K562 (cell line): ENCODE measurements around the gene WDR46. TPM values are rescaled to one million over a fixed set of nuclear protein-coding genes. Genes with fewer than 3 reads are reported as not detected.
A peak's percentile ranks its signal among the peaks of the same experiment; 100 is the strongest.

Experiments
- ATAC-seq: fragments of 200-7000 bp; cut with Tn5 transposase; 3 replicates; pipeline ENCODE4 v1.9.1; 2020; ENCODE audit warnings: moderate library complexity
- BruUV-seq: library from RNA; stranded (reverse); fragments of 400-500 nt; replicated peaks from 2 replicates; lab custom pipeline; 2021; lab: Mats Ljungman, UMichigan
- CTCF ChIA-PET: fragments of 300-600 bp; formaldehyde crosslinking; extraction: SDS; loops from one replicate; lab custom pipeline; 2021; ENCODE audit warnings: low intra/inter-chr PET ratio; lab: Yijun Ruan, JAX
- POLR2A ChIA-PET: fragments of 300-600, 350-650 bp; sonication (Branson Sonifier 250); formaldehyde crosslinking; extraction: SDS; loops from one replicate; lab custom pipeline; 2021; ENCODE audit warnings: antibody characterized with exemption, inconsistent platforms; lab: Yijun Ruan, JAX
- DNase-seq, 4 experiments: peaks; one replicate each; pipeline versions ENCODE4 v3.0.0 to v3.0.0-alpha.2; 2011 to 2018; ENCODE audit warnings: low spot score in 3 of 4, mixed read lengths in 3 of 4; ENCODE audit errors: extremely low read depth in 1 of 4
- FAIRE-seq: peaks from 2 replicates; lab custom pipeline; 2011; peaks lifted over from hg19 to GRCh38; lab: Jason Lieb, UNC
- H2AFZ ChIP-seq: 2 replicates; pipeline ENCODE4 v1.6.0; 2011; ENCODE audit warnings: low read depth, low read length, control low read depth, inconsistent platforms
- H3K27ac ChIP-seq: fragments of 200-600 bp; 3 replicates; pipeline ENCODE4 v1.8.0; 2011; ENCODE audit warnings: low read depth, mild to moderate bottlenecking, control low read depth, inconsistent platforms, low read length, moderate library complexity, mixed read lengths; ENCODE audit errors: extremely low read depth
- H3K27me3 ChIP-seq, 2 experiments: fragments of 300-600 bp in 1 of 2; 2 replicates in 1 of 2; 3 replicates in 1 of 2; pipeline versions ENCODE4 v1.6.0 to v1.8.0; 2011; ENCODE audit warnings: inconsistent platforms in 2 of 2, low read length in 2 of 2, mild to moderate bottlenecking in 1 of 2, mixed read lengths in 1 of 2, moderate library complexity in 1 of 2; ENCODE audit not compliant: control insufficient read depth in 2 of 2, insufficient read depth in 2 of 2
- H3K36me3 ChIP-seq: fragments of 300-600 bp; 3 replicates; pipeline ENCODE4 v1.8.0; 2011; ENCODE audit warnings: mild to moderate bottlenecking, low read length, inconsistent platforms; ENCODE audit not compliant: control insufficient read depth, insufficient read depth
- H3K4me1 ChIP-seq, 2 experiments: fragments of 200-600 bp in 1 of 2; replicated peaks in 1 of 2; 2 replicates in 1 of 2; 3 replicates in 1 of 2; pipeline versions ENCODE4 v1.5.1 to v1.8.0; 2011; ENCODE audit warnings: inconsistent platforms in 2 of 2, low read length in 2 of 2, mild to moderate bottlenecking in 1 of 2, mixed read lengths in 1 of 2, moderate library complexity in 1 of 2; ENCODE audit not compliant: control insufficient read depth in 2 of 2, insufficient read depth in 2 of 2
- H3K4me2 ChIP-seq: 2 replicates; pipeline ENCODE4 v1.6.1; 2011; ENCODE audit warnings: low read length, control low read depth, inconsistent platforms, mixed read lengths; ENCODE audit not compliant: insufficient read depth
- H3K4me3 ChIP-seq: fragments of 200-600 bp; sonication (generic), shearing (Covaris generic); 2 replicates; pipeline ENCODE4 v1.5.1; 2016; ENCODE audit warnings: control low read depth, inconsistent platforms
- H3K79me2 ChIP-seq: fragments of 200-600 bp; 3 replicates; pipeline ENCODE4 v1.8.0; 2011; ENCODE audit warnings: low read length, inconsistent platforms; ENCODE audit not compliant: control insufficient read depth, insufficient read depth
- H3K9ac ChIP-seq, 2 experiments: 2 replicates each; pipeline versions ENCODE4 v1.6.0 to v1.6.1; 2011; ENCODE audit warnings: low read depth in 2 of 2, low read length in 2 of 2, control low read depth in 1 of 2, inconsistent platforms in 1 of 2, mild to moderate bottlenecking in 1 of 2, mixed read lengths in 1 of 2; ENCODE audit not compliant: insufficient read depth in 1 of 2
- H3K9me1 ChIP-seq: one replicate; pipeline ENCODE4 v1.6.0; 2011; ENCODE audit warnings: inconsistent platforms, mild to moderate bottlenecking, low read length, moderate library complexity; ENCODE audit not compliant: control insufficient read depth, insufficient read depth
- H3K9me3 ChIP-seq: replicated peaks from 2 replicates; pipeline ENCODE4 v1.5.1; 2011; ENCODE audit warnings: low read depth, low read length, inconsistent platforms; ENCODE audit not compliant: control insufficient read depth, insufficient read depth
- H4K20me1 ChIP-seq: replicated peaks from 2 replicates; pipeline ENCODE4 v1.6.1; 2011; ENCODE audit warnings: low read length, inconsistent platforms, mixed read lengths; ENCODE audit not compliant: control insufficient read depth, insufficient read depth
- BRD9 ChIP-seq: fragments of 450-650 bp; IDR thresholded peaks from 2 replicates; pipeline ENCODE4 v1.6.1; 2018; ENCODE audit warnings: low read depth; ENCODE audit not compliant: partially characterized antibody
- GABPA ChIP-seq: fragments of 200-800 bp; sonication (Bioruptor generic); conservative IDR thresholded peaks from 2 replicates; pipeline ENCODE4 v1.6.1; 2016; ENCODE audit warnings: low read depth, missing genetic modification characterization, missing compliant biosample characterization
- HDAC1 ChIP-seq, 2 experiments: fragments of 450-650 bp; IDR thresholded peaks; 2 replicates each; pipeline ENCODE4 v1.6.1; 2016 to 2017; ENCODE audit warnings: inconsistent platforms in 1 of 2, mild to moderate bottlenecking in 1 of 2, moderate library complexity in 1 of 2
- LARP7 ChIP-seq: fragments of 450-650 bp; IDR thresholded peaks from 2 replicates; pipeline ENCODE4 v1.6.1; 2016
- NBN ChIP-seq: fragments of 450-650 bp; IDR thresholded peaks from 2 replicates; pipeline ENCODE4 v1.6.1; 2016; ENCODE audit warnings: low read depth, mild to moderate bottlenecking
- PATZ1 ChIP-seq: fragments of 250-450 bp; sonication (Bioruptor Pico); IDR thresholded peaks from 2 replicates; pipeline ENCODE4 v1.5.0; 2020; ENCODE audit warnings: mild to moderate bottlenecking, borderline replicate concordance
- SAP30 ChIP-seq: fragments of 200-600 bp; sonication (generic); IDR thresholded peaks from 2 replicates; pipeline ENCODE4 v1.6.1; 2012; ENCODE audit warnings: borderline replicate concordance, low read depth, mild to moderate bottlenecking, moderate library complexity, low read length, control low read depth, inconsistent platforms; ENCODE audit not compliant: insufficient read depth, poor library complexity, severe bottlenecking
- ZNF511 ChIP-seq: sonication (generic); formaldehyde crosslinking; IDR thresholded peaks from 2 replicates; pipeline ENCODE4 v1.8.0; 2022; ENCODE audit warnings: mild to moderate bottlenecking, missing genetic modification reagents
- WGBS: fragments of 100-300 bp; shearing (Covaris generic); methylation state at CpG from one replicate; pipeline ENCODE4 v1.1.6; 2016; ENCODE audit warnings: low coverage, mixed read lengths; ENCODE audit not compliant: insufficient coverage; ENCODE audit errors: missing lambda C conversion rate; 5-methylcytosine and 5-hydroxymethylcytosine counted together
- in situ Hi-C: fragments of 300-500 bp; cut with MboI; formaldehyde crosslinking; loops from 4 replicates; pipeline ENCODE4 v1.15.0; 2018; ENCODE audit warnings: inconsistent platforms, mixed read lengths
- intact Hi-C: fragments of 100-400 bp; cut with micrococcal nuclease; formaldehyde crosslinking; loops from 2 replicates; pipeline ENCODE4 v1.14.2; 2022
- polyA plus RNA-seq, 8 experiments: library from polyadenylated mRNA; depleted of rRNA in 4 of 8; stranded (reverse) in 5 of 8; unstranded in 3 of 8; fragments of >200 nt; fragmentation: Nextera tagmentation in 2 of 8; fragmentation: Illumina TruSeq in 1 of 8; extraction: Ambion mirVana in 2 of 8; extraction: Trizol in 1 of 8; gene quantifications; 2 replicates each; pipeline versions ENCODE4 v1.2.1 to v1.2.3, GENCODE V29; 2011 to 2014; ENCODE audit warnings: inconsistent platforms in 1 of 8, missing spikeins in 1 of 8
- total RNA-seq, 7 experiments: library from RNA; depleted of rRNA in 6 of 7; stranded (reverse); fragments of >200 nt in 6 of 7; fragmentation: Illumina TruSeq in 2 of 7; extraction: Trizol in 2 of 7; gene quantifications; 2 replicates each; pipeline versions ENCODE4 v1.2.1 to v1.2.3, GENCODE V29; 2011 to 2021; ENCODE audit warnings: low replicate concordance in 1 of 7
- TF ChIP-seq, protein P1 (sequence below), 2 experiments: fragments of 450-650 bp in 1 of 2; IDR thresholded peaks; 2 replicates each; pipeline ENCODE4 v1.6.1; 2011 to 2017; ENCODE audit warnings: low read depth in 2 of 2, antibody characterized with exemption in 1 of 2, borderline replicate concordance in 1 of 2, low read length in 1 of 2, mild to moderate bottlenecking in 1 of 2, mixed read lengths in 1 of 2; ENCODE audit not compliant: control insufficient read depth in 1 of 2
- TF ChIP-seq, protein P2 (sequence below), 3 experiments: IDR thresholded peaks in 2 of 3; conservative IDR thresholded peaks in 1 of 3; 2 replicates each; pipeline ENCODE4 v1.5.1; 2011 to 2012; ENCODE audit warnings: low read length in 3 of 3, mild to moderate bottlenecking in 3 of 3, control low read depth in 2 of 3, improper control_type of control experiment in 1 of 3, inconsistent platforms in 1 of 3, low read depth in 1 of 3, mixed read lengths in 1 of 3, moderate library complexity in 1 of 3; ENCODE audit not compliant: insufficient read depth in 2 of 3

Gene WDR46
- total and polyA plus RNA-seq, 9 of the 15 experiments (the other 6 are each of a cell fraction or from before 2014, with no cell fraction given) = 8.9 to 146 (median 93.1) TPM

DNA sequence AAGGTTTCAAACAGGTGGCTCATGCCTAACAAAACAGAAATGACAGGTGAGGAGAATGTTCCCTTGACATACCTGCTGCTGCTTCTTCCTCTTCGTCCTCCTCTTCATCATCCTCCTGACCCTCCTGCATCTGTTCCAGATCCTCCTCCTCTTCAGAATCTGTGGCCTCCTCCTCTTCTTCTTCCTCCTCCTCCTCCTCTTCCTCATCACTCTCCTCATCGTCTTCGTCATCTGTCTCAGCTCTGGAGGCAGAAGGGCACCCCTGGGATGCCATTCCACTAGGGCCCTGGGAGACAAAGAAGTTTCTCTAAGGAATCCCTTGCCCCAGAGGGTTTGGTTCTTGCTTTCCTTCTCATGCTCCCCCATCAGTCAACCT, 30.9 kb upstream of the WDR46 start (continued):
- TF ChIP-seq, protein P1, sequence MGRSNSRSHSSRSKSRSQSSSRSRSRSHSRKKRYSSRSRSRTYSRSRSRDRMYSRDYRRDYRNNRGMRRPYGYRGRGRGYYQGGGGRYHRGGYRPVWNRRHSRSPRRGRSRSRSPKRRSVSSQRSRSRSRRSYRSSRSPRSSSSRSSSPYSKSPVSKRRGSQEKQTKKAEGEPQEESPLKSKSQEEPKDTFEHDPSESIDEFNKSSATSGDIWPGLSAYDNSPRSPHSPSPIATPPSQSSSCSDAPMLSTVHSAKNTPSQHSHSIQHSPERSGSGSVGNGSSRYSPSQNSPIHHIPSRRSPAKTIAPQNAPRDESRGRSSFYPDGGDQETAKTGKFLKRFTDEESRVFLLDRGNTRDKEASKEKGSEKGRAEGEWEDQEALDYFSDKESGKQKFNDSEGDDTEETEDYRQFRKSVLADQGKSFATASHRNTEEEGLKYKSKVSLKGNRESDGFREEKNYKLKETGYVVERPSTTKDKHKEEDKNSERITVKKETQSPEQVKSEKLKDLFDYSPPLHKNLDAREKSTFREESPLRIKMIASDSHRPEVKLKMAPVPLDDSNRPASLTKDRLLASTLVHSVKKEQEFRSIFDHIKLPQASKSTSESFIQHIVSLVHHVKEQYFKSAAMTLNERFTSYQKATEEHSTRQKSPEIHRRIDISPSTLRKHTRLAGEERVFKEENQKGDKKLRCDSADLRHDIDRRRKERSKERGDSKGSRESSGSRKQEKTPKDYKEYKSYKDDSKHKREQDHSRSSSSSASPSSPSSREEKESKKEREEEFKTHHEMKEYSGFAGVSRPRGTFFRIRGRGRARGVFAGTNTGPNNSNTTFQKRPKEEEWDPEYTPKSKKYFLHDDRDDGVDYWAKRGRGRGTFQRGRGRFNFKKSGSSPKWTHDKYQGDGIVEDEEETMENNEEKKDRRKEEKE (IDR thresholded peaks at IDR 0.05; ENCODE audit: borderline replicate concordance in 1 of 2, control insufficient read depth in 1 of 2, low read depth in 2 of 2, low read length in 1 of 2) = peak in 1 of 2 experiments; percentile 35; a peak in 1 of 4 replicates

GRCh38 chr6:33318426-33319073, 29.5 kb upstream of the WDR46 start:
- WGBS = 55% methylated on average over 8 of the region's 8 CpGs
- ChIA-PET POLR2A (interaction anchor here (0.6 to 2.6 kb wide), 15 partner anchors 9 to 346 kb away, joined by 3 to 32 read pairs (median 3); partner anchors contain the start of genes CUTA, RGL2, RPS18 and VPS52), CTCF (no interaction called here)
- intact Hi-C loops = no loop called here
- 0 out of 2 replicates have a peak, but pooled peaks cover 3% of the 10 kb centered on the region for H4K20me1 ChIP-seq
- peaks cover 3% of the 10 kb centered on the region for H3K9me1 ChIP-seq
- peak overlapping the region; percentile 65 to 68 for H3K9ac ChIP-seq
- H3K9me3 ChIP-seq = no peaks in the 10 kb centered on the region
- DNase-seq = peak in 1 of 4 experiments; percentile 23
- in situ Hi-C loops = no loop called here
- peaks cover 43% of the 10 kb centered on the region for H3K36me3 ChIP-seq
- H2AFZ ChIP-seq = peak overlapping the region; percentile 98; the same call in 1 of the 2 replicates
- no TSS peak for BruUV-seq
- peak overlapping the region; percentile 97 for H3K4me2 ChIP-seq
- peaks cover 60% of the 10 kb centered on the region for H3K79me2 ChIP-seq
- H3K4me3 ChIP-seq = peak overlapping the region; percentile 63
- no peak for ATAC-seq
- no peaks in the 10 kb centered on the region for H3K27me3 ChIP-seq
- peak overlapping the region; percentile 79 for H3K27ac ChIP-seq
- no peak for FAIRE-seq
- H3K4me1 ChIP-seq = peaks cover 56 to 72% of the 10 kb centered on the region in 2 experiments
- TF ChIP-seq BRD9 (peak; percentile 49), GABPA (tag) (0 out of 2 replicates have a peak, but pooled peaks have one; percentile 10), LARP7 (0 out of 2 replicates have a peak, but pooled peaks have one; percentile 37), PATZ1 (CRISPR knock-in tag) (no peak), NBN (0 out of 2 replicates have a peak, but pooled peaks have one; percentile 11), SAP30 (no peak), HDAC1 (IDR thresholded peaks at IDR 0.05) (0 out of 4 replicates have a peak, but pooled peaks of 1 of the 2 experiments have one; percentile 4), ZNF511 (CRISPR knock-in tag) (no peak)
- TF ChIP-seq, protein P2, sequence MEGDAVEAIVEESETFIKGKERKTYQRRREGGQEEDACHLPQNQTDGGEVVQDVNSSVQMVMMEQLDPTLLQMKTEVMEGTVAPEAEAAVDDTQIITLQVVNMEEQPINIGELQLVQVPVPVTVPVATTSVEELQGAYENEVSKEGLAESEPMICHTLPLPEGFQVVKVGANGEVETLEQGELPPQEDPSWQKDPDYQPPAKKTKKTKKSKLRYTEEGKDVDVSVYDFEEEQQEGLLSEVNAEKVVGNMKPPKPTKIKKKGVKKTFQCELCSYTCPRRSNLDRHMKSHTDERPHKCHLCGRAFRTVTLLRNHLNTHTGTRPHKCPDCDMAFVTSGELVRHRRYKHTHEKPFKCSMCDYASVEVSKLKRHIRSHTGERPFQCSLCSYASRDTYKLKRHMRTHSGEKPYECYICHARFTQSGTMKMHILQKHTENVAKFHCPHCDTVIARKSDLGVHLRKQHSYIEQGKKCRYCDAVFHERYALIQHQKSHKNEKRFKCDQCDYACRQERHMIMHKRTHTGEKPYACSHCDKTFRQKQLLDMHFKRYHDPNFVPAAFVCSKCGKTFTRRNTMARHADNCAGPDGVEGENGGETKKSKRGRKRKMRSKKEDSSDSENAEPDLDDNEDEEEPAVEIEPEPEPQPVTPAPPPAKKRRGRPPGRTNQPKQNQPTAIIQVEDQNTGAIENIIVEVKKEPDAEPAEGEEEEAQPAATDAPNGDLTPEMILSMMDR (IDR thresholded peaks at IDR 0.05 in 2 of 3, conservative IDR thresholded peaks at IDR 0.05 in 1 of 3; ENCODE audit: insufficient read depth in 2 of 3, low read depth in 1 of 3, low read length in 3 of 3) = 0 out of 6 replicates have a peak, but pooled peaks of 1 of the 3 experiments have one; percentile 2
